Activated CD4-positive, alpha-beta T cell treated with anti-CD3 and anti-CD28 coated beads for 4 hours (primary cell): Measurements from ENCODE around the gene POMGNT1.

Experiments
- DNase-seq, 2 donors: peaks; one replicate each; pipeline ENCODE4 v3.0.0-alpha.2; 2020

POMGNT1 gene

GRCh38 chr1:46153228-46153627 is 45.0 kb downstream of the POMGNT1 start:
- no peak for DNase-seq

- DNase-seq = no peak
These were observed 46.2 kb downstream of the POMGNT1 start for GRCh38 chr1:46152016-46152415.

GRCh38 chr1:46150085-46150484 is 48.1 kb downstream of the POMGNT1 start:
- DNase-seq = no peak

GRCh38 chr1:46148318-46148717 is 49.9 kb downstream of the POMGNT1 start:
- DNase-seq = no peak
